ENCODE measurements around the gene DDR1.
"Not testable (repeated sequence)": the region's sequence is repeated elsewhere in the genome, so short reads cannot be mapped to it uniquely, and the experiment has no call there.

DDR1 gene

GRCh38 chr6:30883685-30884520 lies at the start of gene DDR1:
Gene DDR1 (plus strand): TSS chr6:30884519. CDS start chr6:30888730, 4,211 bp downstream.
- peak; percentile 59 for DNase-seq

GRCh38 chr6:30834646-30835045 lies 49.7 kb upstream of the DDR1 start:
- DNase-seq, result no peak

GRCh38 chr6:30835576-30835975 lies 48.7 kb upstream of the DDR1 start:
- no peak for DNase-seq

GRCh38 chr6:30836431-30836866 lies 47.9 kb upstream of the DDR1 start:
- DNase-seq, result no peak

GRCh38 chr6:30836957-30837356 lies 47.4 kb upstream of the DDR1 start:
- no peak for DNase-seq

- DNase-seq, result no peak
Measured at GRCh38 chr6:30837432-30837831, 46.9 kb upstream of the DDR1 start.

GRCh38 chr6:30837870-30838269 lies 46.4 kb upstream of the DDR1 start:
- no peak for DNase-seq

- DNase-seq, result no peak
Measured at GRCh38 chr6:30839671-30840070, 44.6 kb upstream of the DDR1 start.

GRCh38 chr6:30840084-30840934 lies 44.0 kb upstream of the DDR1 start:
- no peak for DNase-seq

- no peak for DNase-seq
Measured at GRCh38 chr6:30840935-30841643, 43.2 kb upstream of the DDR1 start.

- no peak for DNase-seq
Measured at GRCh38 chr6:30841644-30842504, 42.4 kb upstream of the DDR1 start.

GRCh38 chr6:30842754-30843610 lies 41.3 kb upstream of the DDR1 start:
- DNase-seq, result no peak

- no peak for DNase-seq
Measured at GRCh38 chr6:30843611-30843998, 40.7 kb upstream of the DDR1 start.

- DNase-seq, result no peak
Measured at GRCh38 chr6:30844118-30844535, 40.2 kb upstream of the DDR1 start.

GRCh38 chr6:30845183-30845582 lies 39.1 kb upstream of the DDR1 start:
- no peak for DNase-seq

- DNase-seq, result no peak
Measured at GRCh38 chr6:30847421-30847970, 36.8 kb upstream of the DDR1 start.

- no peak for DNase-seq
Measured at GRCh38 chr6:30847971-30848436, 36.3 kb upstream of the DDR1 start.

GRCh38 chr6:30849903-30850651 lies 34.2 kb upstream of the DDR1 start:
- no peak for DNase-seq

GRCh38 chr6:30852459-30852858 lies 31.9 kb upstream of the DDR1 start:
- DNase-seq, result not testable (repeated sequence)
